NCI-H128 (cell line): ENCODE measurements around the gene AMIGO1.

Source experiments
- DNase-seq: peaks from one replicate; lab custom pipeline; 2025; ENCODE audit not compliant: unreplicated experiment; lab: John Stamatoyannopoulos, UW

Gene AMIGO1

DNA sequence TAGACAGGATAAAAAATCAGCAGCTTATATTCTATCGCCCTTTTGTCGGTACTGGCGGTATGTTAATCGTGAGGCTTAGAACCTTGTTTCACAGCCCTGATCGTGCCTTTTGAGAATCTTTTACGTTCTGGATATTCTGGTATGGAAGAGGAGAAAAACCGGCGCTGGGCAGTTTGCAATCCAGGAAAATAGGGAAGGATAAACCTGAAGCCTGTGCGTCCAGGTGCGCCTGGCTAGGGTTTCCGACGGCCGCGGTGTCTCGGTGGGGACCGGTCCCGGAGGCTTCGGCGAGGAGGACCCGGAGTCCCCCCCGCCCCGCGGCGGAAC is 43.4 kb downstream of the AMIGO1 start:
- DNase-seq: no peak

DNA sequence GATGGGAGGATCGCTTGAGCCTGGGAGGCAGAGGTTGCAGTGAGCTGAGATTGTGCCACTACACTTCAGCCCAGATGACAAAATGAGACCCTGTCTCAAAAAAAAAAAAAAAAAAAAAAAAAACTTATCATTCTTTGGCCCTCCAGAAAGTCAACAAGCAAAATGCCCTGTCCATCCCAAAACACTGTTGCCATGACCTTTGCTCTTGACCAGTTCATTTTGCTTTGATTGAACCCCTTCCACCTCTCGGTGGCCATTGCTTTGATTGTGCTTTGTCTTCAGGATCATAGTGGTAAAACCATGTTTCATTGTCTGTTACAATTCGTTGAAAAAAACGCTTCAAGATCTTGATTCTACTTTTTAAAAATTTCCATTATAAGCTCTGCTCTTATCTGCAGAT is 51.7 kb downstream of the AMIGO1 start:
- DNase-seq: no peak

DNA sequence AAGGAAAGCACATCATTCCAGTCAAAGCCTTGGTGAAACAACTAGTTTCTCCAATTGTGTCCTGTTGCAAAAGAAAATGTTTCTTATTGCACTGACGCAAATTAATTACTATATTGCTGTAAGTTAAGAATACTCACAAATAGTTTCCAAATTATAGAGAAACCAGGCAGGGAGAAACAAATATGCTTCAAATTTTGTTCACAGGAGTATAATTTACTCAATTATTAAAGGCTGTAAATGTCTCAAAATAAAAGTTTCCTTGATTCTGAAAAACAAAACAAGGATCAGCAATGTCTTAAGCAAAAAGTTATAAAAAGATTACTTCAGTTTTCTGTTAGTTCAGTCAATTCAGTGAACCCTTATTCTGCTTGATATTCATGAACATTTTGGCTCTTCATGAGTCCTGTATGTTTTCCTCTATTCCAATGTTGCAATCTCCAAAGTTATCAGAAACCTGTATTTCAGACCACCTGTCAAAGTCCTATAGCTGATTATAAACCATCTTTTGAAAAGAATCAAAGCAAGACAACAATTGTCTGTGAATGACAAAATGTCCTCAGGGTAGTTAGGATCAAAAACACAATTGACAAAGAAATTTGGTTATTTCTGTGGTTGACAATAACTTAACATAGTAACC is 54.9 kb downstream of the AMIGO1 start:
- DNase-seq: no peak
